Osteoblast (primary cell): ENCODE data around the gene SYNE3. TPM values are rescaled to one million over a fixed set of nuclear protein-coding genes. Genes with fewer than 3 reads are reported as not detected.

Experiments
- DNase-seq: peaks from one replicate; pipeline ENCODE4 v3.0.0; 2011; ENCODE audit warnings: low spot score, mixed read lengths; ENCODE audit not compliant: insufficient read length; ENCODE audit errors: missing footprints
- H2AFZ ChIP-seq: 2 replicates; pipeline ENCODE4 v1.6.0; 2011; ENCODE audit warnings: mild to moderate bottlenecking, low read length
- H3K27ac ChIP-seq: 2 replicates; pipeline ENCODE4 v1.5.1; 2011; ENCODE audit warnings: mild to moderate bottlenecking, low read depth, low read length, moderate library complexity
- H3K27me3 ChIP-seq: 2 replicates; pipeline ENCODE4 v1.6.0; 2012; ENCODE audit warnings: mild to moderate bottlenecking, control low read depth, inconsistent platforms, low read length, moderate library complexity; ENCODE audit not compliant: insufficient read depth
- H3K36me3 ChIP-seq: 2 replicates; pipeline ENCODE4 v1.5.1; 2011; ENCODE audit warnings: mild to moderate bottlenecking, low read length, control low read depth, moderate library complexity; ENCODE audit not compliant: insufficient read depth
- H3K4me1 ChIP-seq: 2 replicates; pipeline ENCODE4 v1.5.1; 2011; ENCODE audit warnings: mild to moderate bottlenecking, low read length, control low read depth, moderate library complexity; ENCODE audit not compliant: insufficient read depth
- H3K4me2 ChIP-seq: 2 replicates; pipeline ENCODE4 v1.6.0; 2011; ENCODE audit warnings: mild to moderate bottlenecking, low read length; ENCODE audit not compliant: insufficient read depth
- H3K4me3 ChIP-seq: fragments of 200-600 bp; sonication (generic); 3 replicates; pipeline ENCODE4 v1.5.1; 2012; ENCODE audit warnings: mild to moderate bottlenecking, low read length, inconsistent platforms; ENCODE audit not compliant: insufficient read depth
- H3K79me2 ChIP-seq: 2 replicates; pipeline ENCODE4 v1.6.0; 2012; ENCODE audit warnings: mild to moderate bottlenecking, low read length, control low read depth, inconsistent platforms; ENCODE audit not compliant: insufficient read depth
- H3K9me3 ChIP-seq: 2 replicates; pipeline ENCODE4 v1.5.1; 2011; ENCODE audit warnings: low read depth, low read length, control low read depth
- H4K20me1 ChIP-seq: 2 replicates; pipeline ENCODE4 v1.6.0; 2012; ENCODE audit warnings: mild to moderate bottlenecking, low read length, control low read depth; ENCODE audit not compliant: insufficient read depth
- CTCF ChIP-seq: IDR thresholded peaks from 2 replicates; pipeline ENCODE4 v1.5.1; 2011; ENCODE audit warnings: mild to moderate bottlenecking, low read depth, low read length, moderate library complexity; ENCODE audit errors: extremely low read depth
- total RNA-seq: library from RNA; depleted of rRNA; stranded (reverse); fragments of >200 nt; gene quantifications from 2 replicates; pipeline ENCODE4 v1.2.3, GENCODE V29; 2012

SYNE3 gene
- total RNA-seq, 1 donor = 23.9 TPM

GRCh38 chr14:95548328-95548929 lies 32.0 kb upstream of the SYNE3 start:
- Histone ChIP-seq H4K20me1 (peaks cover 6% of the 10 kb centered on the region), H2AFZ (no peak overlapping the region), H3K4me1 (peaks cover 21% of the 10 kb centered on the region), H3K27me3 (no peaks in the 10 kb centered on the region), H3K36me3 (peaks cover 15% of the 10 kb centered on the region), H3K4me3 (no peak overlapping the region), H3K27ac (no peak overlapping the region), H3K79me2 (peaks cover 7% of the 10 kb centered on the region), H3K4me2 (no peak overlapping the region), H3K9me3 (peaks cover 3% of the 10 kb centered on the region)
- no peak for DNase-seq
- no peak for TF ChIP-seq CTCF

DNA sequence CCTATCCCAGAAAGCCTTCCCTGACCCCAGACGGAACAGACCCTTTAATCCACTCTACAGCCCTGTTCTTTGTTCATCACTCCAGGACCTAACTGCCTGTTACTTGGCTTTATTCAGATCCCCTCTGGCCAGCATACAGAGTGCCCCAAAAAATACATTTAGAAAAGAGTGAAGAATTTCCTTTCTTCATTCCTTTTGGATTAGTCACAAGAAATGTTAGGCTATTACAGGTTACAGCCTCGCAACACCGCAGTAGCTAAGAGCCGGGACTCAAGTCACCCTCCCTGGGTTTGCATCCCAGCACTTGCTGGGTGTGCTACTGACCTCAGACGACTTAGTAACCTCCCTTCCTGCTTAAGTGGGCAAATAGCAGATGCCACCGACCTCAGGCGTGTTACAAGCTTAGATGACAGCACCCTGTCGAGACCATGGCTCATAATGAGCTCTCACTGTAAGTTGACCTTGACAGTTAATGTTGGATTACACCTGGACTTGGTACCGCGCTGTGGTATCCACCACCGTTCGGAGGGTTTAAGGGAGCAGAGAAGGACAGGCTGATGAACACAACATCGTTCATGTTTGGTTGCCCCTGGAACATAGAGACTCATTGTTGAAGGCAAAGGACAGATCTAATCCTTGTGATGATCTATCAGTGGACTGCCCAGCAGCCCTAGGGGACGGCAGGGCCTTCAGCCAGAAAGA lies 31.3 kb upstream of the SYNE3 start:
- DNase-seq = no peak
- peaks cover 3% of the 10 kb centered on the region for H3K9me3 ChIP-seq
- H3K79me2 ChIP-seq = peaks cover 13% of the 10 kb centered on the region
- H3K4me1 ChIP-seq = peaks cover 21% of the 10 kb centered on the region
- TF ChIP-seq CTCF = no peak
- H3K36me3 ChIP-seq = peaks cover 15% of the 10 kb centered on the region
- H3K27ac ChIP-seq = no peak overlapping the region
- H4K20me1 ChIP-seq = peaks cover 6% of the 10 kb centered on the region
- no peak overlapping the region for H3K4me3 ChIP-seq
- peak overlapping the region; percentile 1 for H3K4me2 ChIP-seq
- no peaks in the 10 kb centered on the region for H3K27me3 ChIP-seq
- no peak overlapping the region for H2AFZ ChIP-seq

DNA sequence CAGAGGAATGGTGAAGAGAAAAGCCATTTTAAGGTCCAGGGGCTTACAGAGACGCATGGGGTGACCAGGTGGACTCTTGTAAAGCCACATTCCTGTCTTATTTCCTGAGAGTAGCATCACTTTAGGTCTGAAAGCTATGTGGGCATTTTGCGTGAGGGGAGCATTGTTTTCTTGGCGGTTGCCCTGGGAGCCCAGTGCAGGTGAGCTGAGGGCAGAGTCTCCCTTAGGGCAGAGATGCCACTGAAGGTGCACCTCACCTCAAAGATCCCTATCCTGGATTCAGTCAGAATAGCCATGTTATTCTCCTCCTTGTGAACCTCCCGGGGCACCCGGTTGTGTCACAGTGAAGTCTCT lies 30.8 kb upstream of the SYNE3 start:
- peak overlapping the region; percentile 1 for H3K4me2 ChIP-seq
- peaks cover 17% of the 10 kb centered on the region for H3K79me2 ChIP-seq
- no peak for DNase-seq
- H4K20me1 ChIP-seq = peaks cover 6% of the 10 kb centered on the region
- H3K4me1 ChIP-seq = peaks cover 21% of the 10 kb centered on the region
- no peak for TF ChIP-seq CTCF
- no peak overlapping the region for H3K27ac ChIP-seq
- peaks cover 3% of the 10 kb centered on the region for H3K9me3 ChIP-seq
- no peaks in the 10 kb centered on the region for H3K27me3 ChIP-seq
- H2AFZ ChIP-seq = no peak overlapping the region
- peaks cover 15% of the 10 kb centered on the region for H3K36me3 ChIP-seq
- no peak overlapping the region for H3K4me3 ChIP-seq

DNA sequence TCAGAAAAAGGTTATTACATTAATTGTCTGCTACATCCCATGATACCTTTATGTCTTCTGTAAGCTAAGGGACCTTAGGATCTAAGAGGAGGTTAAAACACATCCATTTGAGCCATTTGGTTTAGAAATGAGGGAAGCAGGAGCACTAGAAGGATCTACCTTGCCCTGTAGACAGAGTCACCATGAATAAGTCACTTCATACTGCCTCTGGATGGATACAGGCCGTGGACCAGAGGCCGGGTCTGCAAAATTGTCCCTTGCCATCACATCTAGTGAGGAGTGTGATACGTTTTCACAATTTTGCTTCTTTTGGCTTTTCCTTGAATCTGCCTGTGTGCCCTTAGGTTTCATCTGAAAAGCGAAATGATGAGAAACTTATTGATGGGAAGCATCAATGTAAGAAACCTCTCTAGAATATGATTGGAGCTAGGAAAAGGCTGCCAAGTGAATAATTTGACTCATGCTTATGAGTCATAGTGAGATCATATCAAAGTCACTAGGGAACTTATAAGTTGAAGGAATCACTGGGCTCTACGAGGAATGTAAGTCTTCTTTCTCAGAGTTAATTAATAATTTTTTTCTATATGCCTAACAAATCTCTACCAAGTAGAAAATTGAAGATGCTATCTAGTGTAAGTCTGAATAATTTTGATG lies 29.2 kb upstream of the SYNE3 start:
- Histone ChIP-seq H3K36me3 (peaks cover 15% of the 10 kb centered on the region), H3K79me2 (peaks cover 33% of the 10 kb centered on the region), H3K4me2 (no peak overlapping the region), H4K20me1 (peaks cover 6% of the 10 kb centered on the region), H2AFZ (no peak overlapping the region), H3K27me3 (no peaks in the 10 kb centered on the region), H3K4me3 (peak overlapping the region; percentile 18), H3K9me3 (peaks cover 3% of the 10 kb centered on the region), H3K27ac (peak overlapping the region; percentile 66), H3K4me1 (peaks cover 21% of the 10 kb centered on the region)
- TF ChIP-seq CTCF = no peak
- peak; percentile 83 for DNase-seq
